Memory B cell (primary cell): ENCODE results near the gene PET100.

Experiments
- ATAC-seq: fragments of 150-1000 bp; cut with Tn5 transposase; 2 replicates; pipeline ENCODE4 v1.10.0; 2021; ENCODE audit warnings: low read depth, mild to moderate bottlenecking, moderate library complexity
- DNase-seq, 2 donors: peaks; one replicate each; pipeline ENCODE4 v3.0.0; 2022; ENCODE audit warnings: low spot score in 2 of 2
- H3K27ac Mint-ChIP-seq: one replicate; pipeline ENCODE4 v1.8.0; 2022; ENCODE audit warnings: mild to moderate bottlenecking, moderate library complexity, mixed read lengths
- H3K27me3 Mint-ChIP-seq: one replicate; pipeline ENCODE4 v1.8.0; 2022; ENCODE audit warnings: mixed read lengths
- H3K36me3 Mint-ChIP-seq: one replicate; pipeline ENCODE4 v1.8.0; 2022; ENCODE audit warnings: mild to moderate bottlenecking, mixed read lengths
- H3K4me1 Mint-ChIP-seq: one replicate; pipeline ENCODE4 v1.8.0; 2022; ENCODE audit warnings: mixed read lengths
- H3K4me3 Mint-ChIP-seq: one replicate; pipeline ENCODE4 v1.8.0; 2022; ENCODE audit warnings: mild to moderate bottlenecking, moderate library complexity, mixed read lengths
- H3K9me3 Mint-ChIP-seq: one replicate; pipeline ENCODE4 v1.8.0; 2022; ENCODE audit warnings: mixed read lengths

The PET100 gene

DNA sequence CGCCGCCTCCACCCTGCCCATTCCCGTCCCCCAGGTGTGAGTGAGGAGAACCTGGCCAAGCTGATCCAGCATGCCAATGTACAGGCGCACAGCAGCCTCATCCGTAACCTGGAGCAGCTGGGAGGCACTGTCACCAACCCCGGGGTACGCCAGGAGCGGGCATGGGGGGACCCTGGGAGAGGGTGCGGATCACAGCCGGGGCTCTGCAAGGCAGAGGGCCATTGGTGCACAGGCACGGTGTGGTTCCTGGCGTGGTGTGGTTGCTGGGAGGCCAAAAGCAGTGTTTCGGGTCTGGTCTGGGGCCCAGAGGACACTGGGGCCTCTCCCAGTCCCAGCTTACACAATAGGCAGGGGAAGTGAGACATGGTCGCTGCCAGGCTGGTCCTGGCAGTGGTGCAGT, 15.6 kb downstream of the PET100 start:
- Mint-ChIP-seq H3K27ac (no peak overlapping the region), H3K9me3 (no peaks in the 10 kb centered on the region), H3K4me3 (no peak overlapping the region), H3K36me3 (peaks cover 15% of the 10 kb centered on the region), H3K27me3 (no peaks in the 10 kb centered on the region), H3K4me1 (peaks cover 10% of the 10 kb centered on the region)
- ATAC-seq (no peak), DNase-seq (no peak)

DNA sequence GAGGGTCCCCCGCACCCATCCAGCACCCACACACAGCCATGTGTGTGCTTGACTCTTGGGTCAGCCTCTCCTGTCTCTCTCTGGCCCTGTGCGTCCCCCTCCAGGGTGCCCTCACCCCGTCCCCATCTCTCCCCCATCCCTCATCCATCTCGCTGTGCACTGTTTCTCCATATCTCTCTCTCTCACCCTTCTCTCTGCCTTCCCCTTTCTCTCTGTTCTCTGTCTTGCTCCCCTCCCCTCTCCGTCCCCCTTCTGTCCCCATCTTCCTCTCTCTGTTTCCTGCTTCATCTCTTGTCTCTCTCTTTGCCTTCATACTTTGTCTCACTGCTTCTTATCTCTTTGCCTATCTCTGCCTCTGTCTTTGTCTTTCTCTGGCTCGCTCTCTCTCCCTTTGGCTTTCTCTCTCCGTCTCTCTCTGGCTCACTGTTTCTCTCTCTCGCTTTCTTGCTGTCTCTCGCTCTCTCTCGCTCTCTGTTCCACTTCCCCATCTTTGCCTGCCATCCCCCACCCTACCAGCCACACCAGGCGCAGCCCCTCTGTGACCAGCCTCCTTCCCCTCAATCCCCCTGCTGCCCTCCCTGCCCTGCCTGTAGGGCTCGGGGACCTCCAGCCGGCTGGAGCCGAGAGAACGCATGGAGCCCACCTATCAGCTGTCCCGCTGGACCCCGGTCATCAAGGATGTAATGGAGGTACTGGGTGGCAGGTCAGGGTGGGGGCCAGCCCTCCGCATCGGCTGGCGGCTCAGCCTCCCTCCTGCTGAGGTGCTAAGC, 16.2 kb downstream of the PET100 start:
- Mint-ChIP-seq H3K4me3 (no peak overlapping the region), H3K27me3 (no peaks in the 10 kb centered on the region), H3K36me3 (peaks cover 12% of the 10 kb centered on the region), H3K9me3 (no peaks in the 10 kb centered on the region), H3K27ac (peak overlapping the region; percentile 15), H3K4me1 (peaks cover 7% of the 10 kb centered on the region)
- DNase-seq (no peak), ATAC-seq (no peak)

DNA sequence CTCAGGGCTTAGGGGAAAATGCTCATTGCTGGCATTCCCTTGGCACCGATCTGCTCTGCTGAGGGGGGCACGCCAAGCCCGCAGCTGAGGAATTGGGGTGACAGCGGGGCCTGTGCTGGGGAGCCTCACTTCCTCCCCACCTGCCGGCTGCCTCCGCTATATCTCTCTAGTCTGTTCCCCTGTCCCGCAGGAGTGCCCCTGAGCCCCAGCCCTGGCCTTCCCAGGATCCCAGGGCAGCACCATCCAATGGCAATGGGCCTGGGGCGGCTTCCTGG, 16.8 kb downstream of the PET100 start:
- Mint-ChIP-seq H3K4me3 (no peak overlapping the region), H3K27ac (no peak overlapping the region), H3K36me3 (peaks cover 12% of the 10 kb centered on the region), H3K4me1 (peaks cover 7% of the 10 kb centered on the region), H3K9me3 (no peaks in the 10 kb centered on the region), H3K27me3 (no peaks in the 10 kb centered on the region)
- no peak for ATAC-seq
- DNase-seq, result no peak

GRCh38 chr19:7647156-7647555, 17.6 kb downstream of the PET100 start:
- DNase-seq, result no peak
- peaks cover 9% of the 10 kb centered on the region for H3K4me1 Mint-ChIP-seq
- H3K27ac Mint-ChIP-seq, result no peak overlapping the region
- H3K9me3 Mint-ChIP-seq, result no peaks in the 10 kb centered on the region
- no peaks in the 10 kb centered on the region for H3K27me3 Mint-ChIP-seq
- peaks cover 12% of the 10 kb centered on the region for H3K36me3 Mint-ChIP-seq
- ATAC-seq, result no peak
- no peak overlapping the region for H3K4me3 Mint-ChIP-seq

DNA sequence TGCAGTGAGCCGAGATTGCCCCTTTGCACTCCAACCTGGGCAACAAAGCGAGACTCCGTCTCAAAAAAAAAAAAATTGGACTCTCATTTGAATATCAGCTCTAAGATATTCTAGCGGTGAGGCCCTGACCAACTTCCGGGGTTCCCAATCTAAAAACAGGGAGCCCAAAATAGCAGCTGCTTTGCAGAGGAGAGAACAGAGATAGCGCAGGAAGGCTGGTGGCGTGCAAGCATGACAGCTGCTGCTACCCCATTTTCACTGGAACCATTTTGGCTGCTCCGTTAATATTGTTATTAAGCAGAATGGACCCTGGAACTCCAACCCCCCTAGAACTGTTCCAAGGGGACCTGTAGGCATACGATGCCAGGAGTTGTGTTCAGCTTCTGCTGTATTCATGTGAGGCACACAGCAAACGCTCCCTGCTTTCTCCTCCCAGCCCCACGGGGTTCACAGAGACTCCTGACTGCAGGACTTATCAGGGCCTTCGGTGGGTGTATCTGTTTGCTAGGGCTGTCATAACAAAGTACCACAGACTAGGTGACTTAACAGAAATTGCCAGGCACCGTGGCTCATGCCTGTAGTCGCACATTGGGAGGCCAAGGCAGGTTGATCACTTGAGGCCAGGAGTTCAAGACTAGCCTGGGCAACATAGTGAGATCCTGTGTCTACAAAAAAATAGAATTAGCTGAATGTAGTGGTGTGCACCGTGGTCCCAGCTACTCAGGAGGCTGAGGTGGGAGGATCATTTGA, 18.8 kb downstream of the PET100 start:
- H3K4me1 Mint-ChIP-seq, result peaks cover 11% of the 10 kb centered on the region
- ATAC-seq, result no peak

GRCh38 chr19:7650148-7650547, 20.6 kb downstream of the PET100 start:
- H3K27ac Mint-ChIP-seq, result no peak overlapping the region
- H3K4me3 Mint-ChIP-seq, result no peak overlapping the region
- peaks cover 11% of the 10 kb centered on the region for H3K4me1 Mint-ChIP-seq
- no peaks in the 10 kb centered on the region for H3K27me3 Mint-ChIP-seq
- H3K9me3 Mint-ChIP-seq, result no peaks in the 10 kb centered on the region
- ATAC-seq (no peak), DNase-seq (no peak)
- peaks cover 8% of the 10 kb centered on the region for H3K36me3 Mint-ChIP-seq

More for the DNA sequence above, 18.8 kb downstream of the PET100 start:
- no peak for DNase-seq
- no peak overlapping the region for H3K27ac Mint-ChIP-seq
- H3K9me3 Mint-ChIP-seq, result no peaks in the 10 kb centered on the region
- H3K36me3 Mint-ChIP-seq, result peaks cover 12% of the 10 kb centered on the region
- H3K27me3 Mint-ChIP-seq, result no peaks in the 10 kb centered on the region
- H3K4me3 Mint-ChIP-seq, result no peak overlapping the region

DNA sequence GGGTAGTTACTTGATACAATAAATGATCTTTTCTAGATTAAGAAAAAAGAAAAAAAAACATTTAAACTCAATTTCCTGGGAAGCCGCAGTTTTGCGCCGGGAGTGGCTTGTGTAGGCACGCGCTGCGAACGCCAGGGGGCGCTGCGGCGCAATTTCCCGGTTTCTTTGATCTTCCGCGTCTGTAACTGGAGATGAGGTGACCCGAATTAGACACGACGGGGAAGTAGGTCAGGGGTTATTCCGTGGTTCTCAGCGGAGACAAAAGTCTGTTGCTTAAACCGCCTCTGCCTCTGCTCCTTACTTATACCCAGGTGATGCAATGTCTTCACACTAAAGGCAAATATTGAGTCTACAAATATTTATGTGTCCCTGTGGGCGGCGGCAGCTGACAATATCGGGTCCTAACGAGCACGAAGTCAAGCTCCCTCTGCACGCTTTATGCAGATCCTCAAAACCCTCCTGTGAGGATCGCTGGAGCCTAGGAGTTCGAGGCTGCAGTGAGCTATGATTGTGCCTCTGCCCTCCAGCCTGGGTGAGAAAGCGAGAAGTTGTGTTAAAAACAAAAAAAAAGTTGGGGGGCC, 22.6 kb downstream of the PET100 start:
- peaks cover 2% of the 10 kb centered on the region for H3K36me3 Mint-ChIP-seq
- H3K4me1 Mint-ChIP-seq, result peaks cover 7% of the 10 kb centered on the region

GRCh38 chr19:7654401-7654800, 24.8 kb downstream of the PET100 start:
- Mint-ChIP-seq H3K4me1 (peaks cover 11% of the 10 kb centered on the region), H3K27me3 (no peaks in the 10 kb centered on the region), H3K4me3 (no peak overlapping the region), H3K27ac (no peak overlapping the region), H3K9me3 (no peaks in the 10 kb centered on the region), H3K36me3 (no peaks in the 10 kb centered on the region)
- ATAC-seq (no peak), DNase-seq (no peak)

More for the DNA sequence above, 22.6 kb downstream of the PET100 start:
- ATAC-seq, result peak; percentile 95
- DNase-seq, result peak; percentile 83 to 85
- H3K4me3 Mint-ChIP-seq, result peak overlapping the region; percentile 80
- no peaks in the 10 kb centered on the region for H3K9me3 Mint-ChIP-seq
- H3K27me3 Mint-ChIP-seq, result no peaks in the 10 kb centered on the region
- peak overlapping the region; percentile 45 for H3K27ac Mint-ChIP-seq

DNA sequence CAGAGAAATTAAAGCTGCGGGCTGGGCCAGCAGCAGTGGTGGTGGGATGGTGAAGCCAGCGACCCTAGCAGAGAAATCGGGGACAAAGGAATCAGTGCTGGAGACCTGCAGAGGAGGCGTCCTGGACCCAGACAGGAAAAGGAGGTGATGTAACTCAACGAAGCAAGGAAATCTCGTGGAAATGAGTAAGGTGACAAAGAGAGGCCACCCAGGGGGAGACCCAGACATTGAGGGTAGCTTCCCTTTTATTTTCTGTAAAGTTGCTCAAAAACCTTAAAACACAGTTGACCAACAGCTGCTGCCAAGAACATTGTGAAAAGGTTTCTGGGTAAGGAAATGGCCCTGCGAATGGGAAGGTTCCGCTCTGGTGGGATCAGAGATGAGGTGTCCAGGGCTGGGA, 26.0 kb downstream of the PET100 start:
- DNase-seq, result no peak
- Mint-ChIP-seq H3K9me3 (no peaks in the 10 kb centered on the region), H3K36me3 (no peaks in the 10 kb centered on the region), H3K27me3 (no peaks in the 10 kb centered on the region), H3K27ac (no peak overlapping the region), H3K4me1 (peaks cover 11% of the 10 kb centered on the region), H3K4me3 (no peak overlapping the region)
- no peak for ATAC-seq

GRCh38 chr19:7657131-7657751, 27.6 kb downstream of the PET100 start:
- DNase-seq, result no peak
- Mint-ChIP-seq H3K4me1 (peaks cover 9% of the 10 kb centered on the region), H3K27me3 (no peaks in the 10 kb centered on the region), H3K36me3 (no peaks in the 10 kb centered on the region), H3K27ac (peak overlapping the region; percentile 91), H3K4me3 (no peak overlapping the region), H3K9me3 (no peaks in the 10 kb centered on the region)
- no peak for ATAC-seq

DNA sequence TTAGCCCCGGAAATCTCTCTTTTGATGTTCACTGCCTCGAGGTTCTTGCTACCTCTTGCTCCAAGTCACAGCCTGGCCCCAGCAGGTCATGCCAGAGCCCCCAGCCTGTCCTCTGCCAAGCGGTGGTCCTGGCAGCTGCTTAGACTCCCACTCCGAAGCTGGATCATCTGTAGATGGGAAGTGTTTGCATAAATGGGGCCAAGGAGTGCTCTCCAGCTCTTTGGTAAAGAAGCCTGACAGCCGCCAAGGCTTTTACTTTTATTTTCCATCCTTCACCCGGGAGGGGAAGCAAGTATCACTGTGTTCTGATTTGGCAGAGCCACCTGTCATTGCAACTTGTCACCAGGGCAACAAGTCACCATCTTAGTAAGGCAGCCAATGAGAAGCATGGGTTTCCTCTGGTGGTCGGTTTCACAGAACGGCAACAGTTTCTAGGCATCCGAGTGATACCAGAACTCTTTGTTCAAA, 28.7 kb downstream of the PET100 start:
- ATAC-seq (peak; percentile 100), DNase-seq (peak in 1 of 2 donors; percentile 68)
- Mint-ChIP-seq H3K27ac (peak overlapping the region; percentile 91), H3K27me3 (no peaks in the 10 kb centered on the region), H3K4me3 (peak overlapping the region; percentile 83), H3K36me3 (no peaks in the 10 kb centered on the region), H3K9me3 (no peaks in the 10 kb centered on the region), H3K4me1 (peaks cover 4% of the 10 kb centered on the region)

DNA sequence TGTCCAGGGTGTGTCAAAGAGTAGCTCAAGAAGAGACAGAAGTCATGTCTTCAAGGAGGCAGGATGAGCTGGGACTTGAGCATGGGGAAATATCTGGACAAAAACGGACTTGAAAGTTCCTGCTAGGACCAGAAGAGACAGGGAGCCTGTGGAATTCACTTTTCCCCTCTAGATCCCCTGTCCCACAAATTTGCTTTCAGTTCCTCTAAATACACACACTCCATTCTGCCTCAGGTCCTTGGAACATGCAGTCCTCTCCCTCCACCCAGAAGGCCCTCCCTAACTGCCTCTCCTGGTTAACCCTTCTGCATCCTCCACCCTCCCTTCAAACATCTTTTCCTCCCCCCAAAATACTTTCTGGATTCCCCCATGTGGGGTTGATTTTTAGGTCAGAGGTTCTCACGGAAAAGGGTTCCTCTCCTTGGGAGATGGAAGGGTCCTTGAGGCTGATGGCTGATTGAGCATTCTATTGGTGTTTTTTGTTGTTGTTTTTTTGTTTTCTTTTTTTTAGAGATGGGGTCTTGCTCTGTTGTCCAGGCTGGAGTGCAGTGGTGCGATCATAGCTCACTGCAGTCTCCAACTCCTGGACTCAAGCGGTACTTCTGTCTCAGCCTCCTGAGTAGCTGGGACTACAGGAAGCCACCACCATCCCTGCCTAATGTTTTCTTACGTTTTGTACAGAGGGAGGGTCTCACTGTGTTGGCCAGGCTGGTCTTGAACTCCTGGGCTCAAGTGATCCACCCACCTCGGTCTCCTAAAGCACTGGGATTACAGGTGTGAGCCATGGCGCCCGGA, 32.3 kb downstream of the PET100 start:
- Mint-ChIP-seq H3K4me3 (no peak overlapping the region), H3K27me3 (peaks cover 5% of the 10 kb centered on the region), H3K27ac (no peak overlapping the region), H3K4me1 (peaks cover 4% of the 10 kb centered on the region), H3K9me3 (no peaks in the 10 kb centered on the region), H3K36me3 (no peaks in the 10 kb centered on the region)
- no peak for ATAC-seq
- DNase-seq, result no peak

DNA sequence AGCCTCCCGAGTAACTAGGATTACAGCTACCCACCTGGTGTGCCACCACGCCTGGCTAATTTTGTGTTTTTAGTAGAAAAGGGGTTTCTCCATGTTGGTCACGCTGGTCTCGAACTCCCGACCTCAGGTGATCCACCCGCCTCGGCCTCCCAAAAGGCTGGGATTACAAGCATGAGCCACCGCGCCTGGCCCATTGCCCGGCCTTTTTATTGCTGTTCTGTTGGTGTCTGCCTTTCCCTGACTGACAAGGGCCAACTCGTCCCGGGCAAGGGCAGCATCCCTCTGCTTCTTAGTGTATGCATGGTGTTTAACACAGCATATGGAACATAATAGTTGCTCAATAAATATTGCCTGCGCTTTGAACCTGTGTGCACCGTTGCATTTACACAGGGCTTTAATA, 33.1 kb downstream of the PET100 start:
- no peaks in the 10 kb centered on the region for H3K9me3 Mint-ChIP-seq
- peaks cover 4% of the 10 kb centered on the region for H3K4me1 Mint-ChIP-seq
- ATAC-seq (no peak), DNase-seq (no peak)
- H3K27me3 Mint-ChIP-seq, result peaks cover 7% of the 10 kb centered on the region
- H3K27ac Mint-ChIP-seq, result no peak overlapping the region
- no peaks in the 10 kb centered on the region for H3K36me3 Mint-ChIP-seq
- no peak overlapping the region for H3K4me3 Mint-ChIP-seq
